ENCODE measurements around the gene KRT38.

KRT38 gene
- total RNA-seq, result 0 reads per million in 4 donors

DNA sequence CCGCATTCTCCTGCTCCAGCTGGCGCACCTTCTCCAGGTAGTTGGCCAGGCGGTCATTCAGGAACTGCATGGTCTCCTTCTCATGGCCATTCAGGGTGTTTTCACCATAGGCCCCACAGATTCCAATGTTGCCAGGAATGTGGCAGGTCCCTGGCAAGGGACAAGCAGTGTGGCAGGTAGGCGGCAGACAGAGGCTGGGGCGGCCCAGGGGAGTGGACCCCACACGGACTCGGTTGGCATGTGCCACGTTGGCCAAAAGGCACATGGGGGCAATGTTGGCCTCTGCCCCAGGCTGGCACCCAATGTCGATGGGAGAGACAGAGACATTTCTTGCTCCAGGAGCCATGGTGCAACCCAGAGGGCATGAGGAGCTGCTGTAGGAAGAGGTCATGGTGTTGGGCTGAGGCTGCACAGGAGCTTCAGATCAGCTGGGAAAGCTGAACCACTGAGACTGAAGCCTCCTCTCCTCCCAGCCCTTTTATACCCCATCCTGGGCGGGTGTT is at the start of gene KRT38:
Gene KRT38, minus strand, starts transcription at position 453 of the 503 bp plus-strand sequence. Its CDS starts 62 bp downstream, at position 391.
- no peak for DNase-seq

DNA sequence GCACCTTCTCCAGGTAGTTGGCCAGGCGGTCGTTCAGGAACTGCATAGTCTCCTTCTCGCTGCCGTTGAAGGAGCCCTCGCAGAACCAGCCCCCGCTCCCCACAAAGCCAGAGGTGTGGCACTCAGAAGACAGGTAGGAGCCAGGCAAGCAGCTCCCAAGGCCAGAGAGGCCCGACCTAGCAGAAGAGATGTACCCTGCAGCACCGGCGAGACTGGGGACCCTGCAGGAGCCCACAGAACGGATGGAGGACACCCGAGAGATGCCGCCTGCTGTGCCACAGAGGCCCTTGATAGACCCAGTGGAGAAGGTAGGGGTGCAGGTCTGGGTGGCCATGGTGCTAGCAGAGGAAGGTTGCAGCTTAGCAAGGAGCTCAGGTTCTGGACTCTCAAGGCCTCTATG is 48.7 kb upstream of the KRT38 start, which contains the start of gene KRT36:
Gene KRT36, minus strand, starts transcription at position 380 of the 400 bp plus-strand sequence. Its CDS starts 46 bp downstream, at position 334.
- DNase-seq, result no peak

DNA sequence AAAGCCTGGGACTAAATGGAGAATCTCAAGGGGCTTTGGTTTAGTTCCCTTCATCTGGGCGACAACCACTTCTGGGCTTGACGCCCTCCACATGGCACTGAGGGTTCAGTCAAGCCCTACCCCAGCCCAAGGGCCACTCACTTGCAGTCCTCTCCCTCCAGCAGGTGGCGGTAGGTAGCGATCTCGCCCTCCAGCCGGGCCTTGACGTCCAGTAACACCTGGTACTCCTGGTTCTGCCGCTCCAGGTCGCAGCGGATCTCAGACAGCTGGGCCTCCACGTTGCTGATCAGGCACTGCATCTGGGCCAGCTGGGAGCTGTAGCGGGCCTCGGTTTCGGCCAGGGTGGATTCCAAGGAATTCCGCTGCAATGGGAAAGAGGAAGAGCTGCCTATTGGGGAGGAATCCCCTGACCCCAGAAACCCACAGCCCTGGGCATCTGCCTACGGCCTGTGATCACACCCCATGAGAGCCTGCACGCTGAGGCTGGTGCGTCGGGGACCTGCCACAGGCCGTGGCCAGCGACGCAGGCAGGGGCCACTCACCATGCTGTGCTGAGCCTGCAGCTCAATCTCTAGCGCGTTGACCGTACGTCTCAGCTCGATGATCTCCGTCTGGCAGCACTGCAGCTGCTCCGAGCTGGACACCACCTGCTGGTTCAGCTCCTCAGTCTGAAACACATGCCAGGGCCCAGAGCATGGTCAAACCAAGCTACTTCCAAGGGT is 46.2 kb upstream of the KRT38 start:
- peak in 2 of 5 donors; percentile 10 to 17 for DNase-seq

DNA sequence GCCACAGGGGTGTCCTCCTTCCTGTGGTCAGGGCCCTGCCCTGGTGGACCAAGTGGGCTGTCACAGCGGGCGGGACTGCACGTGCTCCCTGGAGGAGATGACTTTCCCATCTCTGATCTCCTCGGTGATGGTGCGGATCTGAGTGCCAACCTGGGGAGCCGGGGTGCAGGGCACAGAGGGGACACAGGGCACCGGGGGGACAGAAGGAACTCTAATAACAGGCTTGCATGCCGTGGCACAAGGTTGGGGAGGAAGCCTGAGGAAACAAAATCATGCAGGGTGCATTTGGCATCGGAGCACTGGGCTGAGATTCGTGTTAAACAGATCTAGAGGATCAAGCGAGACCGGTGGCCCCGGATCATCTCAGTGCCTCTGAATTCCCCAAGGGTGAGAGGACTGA is 45.5 kb upstream of the KRT38 start:
- DNase-seq, result no peak

DNA sequence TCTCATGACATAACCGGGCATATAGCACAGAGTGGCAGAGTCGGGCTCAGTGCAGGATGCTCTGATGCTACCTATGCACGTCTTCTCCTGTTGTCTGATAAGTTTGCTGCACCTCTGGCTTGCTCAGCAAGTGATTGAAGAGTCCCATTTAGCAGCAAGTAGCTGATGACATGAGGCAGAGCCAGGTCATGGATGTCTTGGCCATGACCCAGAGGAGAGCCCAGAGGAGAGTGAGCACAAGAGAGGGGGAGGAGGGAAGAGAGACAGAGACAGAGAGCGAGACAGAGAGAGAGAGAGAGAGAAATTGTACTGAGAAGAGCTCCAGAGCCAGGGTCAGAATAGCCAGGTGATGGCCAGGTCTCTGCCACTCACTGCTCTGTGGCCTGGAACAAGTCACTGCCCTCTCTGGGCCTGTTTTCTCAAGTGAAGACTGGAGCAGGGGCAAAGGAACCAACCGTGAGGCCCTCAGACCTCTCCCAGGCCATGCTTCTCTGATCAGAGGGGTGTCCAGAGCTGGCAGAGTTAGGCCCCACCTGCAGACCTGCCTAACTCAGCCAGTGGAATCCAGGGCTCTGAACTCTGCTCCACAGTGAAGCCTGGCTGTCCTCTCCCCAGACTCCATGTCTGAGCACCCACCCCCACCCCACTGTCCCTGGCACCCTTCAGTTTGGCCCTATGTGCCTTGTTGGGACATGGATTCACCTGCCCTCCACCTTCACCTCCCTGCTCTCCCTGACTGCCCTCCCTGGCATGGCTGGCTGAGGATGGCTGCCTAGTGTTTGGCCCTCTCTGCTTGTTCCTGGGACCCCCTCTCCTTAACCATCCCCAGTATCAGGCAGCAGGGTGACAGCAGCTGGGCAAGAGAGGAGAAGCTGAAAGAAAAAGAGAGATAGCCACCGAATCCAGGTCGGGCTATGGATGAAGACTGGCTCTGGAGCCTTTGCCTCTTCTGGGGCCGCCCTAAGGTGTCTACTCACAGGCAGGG is 44.4 kb upstream of the KRT38 start:
- no peak for DNase-seq

DNA sequence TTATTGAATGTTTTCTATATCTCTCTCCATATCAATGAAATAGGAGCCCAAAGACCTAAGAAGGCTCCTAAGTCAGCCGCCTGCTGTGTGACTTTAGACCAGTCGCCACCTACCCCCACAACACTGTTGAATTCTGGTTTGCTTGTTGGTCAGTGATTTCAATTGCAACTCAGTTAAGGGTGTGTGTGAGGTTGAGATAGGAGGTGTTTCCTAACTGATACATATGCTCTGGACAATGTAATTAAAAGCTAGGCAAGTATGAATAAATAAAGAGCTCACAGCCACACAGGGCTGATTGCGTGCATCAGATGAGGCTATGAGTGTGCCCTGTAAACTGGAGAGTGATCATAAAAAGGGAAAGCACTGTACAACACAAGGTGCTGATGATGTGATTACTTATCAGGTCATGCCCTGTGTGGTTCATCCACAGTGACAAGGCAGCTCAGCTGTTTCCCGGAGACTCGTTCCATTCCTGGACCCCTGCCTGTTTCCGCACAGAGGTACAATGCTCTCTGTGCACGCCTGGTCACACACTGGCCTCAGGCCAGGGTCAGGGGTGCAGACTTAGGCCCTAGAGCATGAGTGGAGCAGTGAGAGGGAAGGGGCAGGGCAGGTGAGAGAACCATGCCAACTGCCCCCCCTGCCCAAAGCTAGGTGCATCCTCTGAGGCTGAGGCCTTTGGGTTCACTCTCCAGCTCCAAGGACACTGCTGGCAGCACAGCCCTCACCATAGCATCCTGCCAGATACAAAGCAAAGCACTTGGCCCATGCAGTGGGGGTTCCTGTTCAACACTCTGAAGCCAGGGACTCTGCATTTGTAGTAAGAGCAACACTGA is 43.4 kb upstream of the KRT38 start:
- no peak for DNase-seq

DNA sequence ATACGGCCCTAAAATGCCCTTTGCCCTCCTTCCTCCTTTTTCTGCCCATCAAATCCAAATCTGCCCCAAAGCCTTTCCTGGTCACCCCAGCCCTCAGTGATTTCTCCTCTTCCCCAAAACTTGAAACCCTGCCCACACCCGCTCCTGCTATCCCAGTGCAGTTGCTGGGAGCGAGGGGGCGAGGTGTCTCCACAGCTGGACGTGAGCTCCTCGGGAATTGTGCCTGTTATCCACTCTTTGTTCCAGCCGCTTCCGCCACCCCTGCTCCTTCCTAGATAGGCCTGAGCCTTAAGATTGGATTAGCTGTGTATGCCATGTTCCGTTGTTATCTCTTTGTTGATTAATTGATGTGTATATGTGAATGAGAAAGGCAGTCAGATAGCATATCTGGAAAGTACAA is 42.7 kb upstream of the KRT38 start:
- DNase-seq, result no peak

DNA sequence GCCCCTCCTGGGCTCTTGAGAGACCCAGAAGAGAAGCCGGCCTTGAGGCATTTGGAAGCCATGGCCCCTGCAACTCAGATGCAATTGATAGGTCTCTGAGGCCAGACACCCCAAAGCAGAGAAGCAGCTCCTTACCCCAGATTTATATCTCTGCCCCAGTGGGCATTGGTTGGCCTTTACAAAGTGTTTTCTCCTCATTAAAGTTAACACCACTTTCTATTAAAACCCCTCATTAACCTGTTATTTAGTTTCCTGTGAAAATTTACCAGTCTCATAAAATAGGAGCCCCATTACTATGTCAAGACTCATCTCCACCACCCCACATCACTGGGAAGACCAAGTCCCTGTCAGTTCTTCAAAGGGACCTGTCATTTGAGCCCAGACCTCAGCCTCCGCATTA is 40.3 kb upstream of the KRT38 start, which contains the start of gene KRT35:
Gene KRT35, minus strand, starts transcription at position 116 of the 400 bp plus-strand sequence. Its CDS starts 54 bp downstream, at position 62.
- DNase-seq, result no peak

DNA sequence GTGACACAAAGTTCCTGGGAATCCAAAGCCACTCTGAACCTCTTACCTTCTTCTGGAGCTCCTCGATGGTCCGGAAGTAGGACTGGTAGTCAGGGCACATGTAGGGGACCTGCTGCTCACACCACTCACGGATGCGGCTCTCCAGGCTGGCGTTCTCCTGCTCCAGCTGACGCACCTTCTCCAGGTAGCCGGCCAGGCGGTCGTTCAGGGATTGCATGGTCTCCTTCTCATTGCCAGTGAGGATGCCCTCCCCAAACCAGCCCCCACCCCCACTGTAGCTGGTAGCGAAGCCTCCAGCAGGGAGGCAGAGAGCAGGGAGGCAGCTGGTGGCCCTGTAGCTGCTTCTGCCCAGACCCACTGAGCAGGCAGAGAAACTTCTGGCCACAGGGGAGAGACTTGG is 39.8 kb upstream of the KRT38 start:
- no peak for DNase-seq

DNA sequence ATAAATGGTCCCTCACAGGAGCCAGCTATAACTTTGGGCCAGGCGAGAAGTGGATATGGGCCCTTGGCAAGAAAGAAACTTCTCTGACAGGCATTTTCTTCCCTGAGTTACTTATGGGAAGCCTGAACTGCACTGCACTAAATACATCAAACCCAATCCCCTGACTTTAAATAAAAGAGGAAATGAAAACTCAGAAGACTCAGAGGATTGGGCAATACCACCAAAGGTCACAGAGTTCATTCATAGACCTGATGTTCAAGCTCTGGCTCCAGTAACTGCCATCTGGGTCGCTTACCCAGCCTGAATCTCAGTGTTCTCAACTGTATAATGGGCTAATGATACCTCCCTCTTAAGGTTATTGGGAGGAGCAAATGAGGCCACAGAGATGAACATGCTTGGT is 39.4 kb upstream of the KRT38 start:
- DNase-seq, result no peak

DNA sequence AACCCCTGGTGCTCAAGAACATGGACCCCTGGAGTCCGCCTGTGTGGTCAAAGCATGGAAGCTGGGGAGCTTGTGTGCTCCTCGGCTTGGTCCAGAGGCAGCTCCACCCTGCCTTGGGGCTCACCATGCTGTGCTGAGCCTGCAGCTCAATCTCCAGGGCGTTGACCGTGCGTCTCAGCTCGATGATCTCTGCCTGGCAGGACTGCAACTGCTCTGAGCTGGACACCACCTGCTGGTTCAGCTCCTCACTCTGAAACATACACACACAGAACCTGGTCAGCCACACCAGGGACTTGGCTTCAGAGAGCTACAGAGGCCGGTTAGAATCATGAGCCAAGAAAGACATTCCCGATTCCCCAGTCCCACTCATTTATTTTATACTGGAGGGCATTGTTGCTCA is 37.5 kb upstream of the KRT38 start:
- DNase-seq, result no peak

DNA sequence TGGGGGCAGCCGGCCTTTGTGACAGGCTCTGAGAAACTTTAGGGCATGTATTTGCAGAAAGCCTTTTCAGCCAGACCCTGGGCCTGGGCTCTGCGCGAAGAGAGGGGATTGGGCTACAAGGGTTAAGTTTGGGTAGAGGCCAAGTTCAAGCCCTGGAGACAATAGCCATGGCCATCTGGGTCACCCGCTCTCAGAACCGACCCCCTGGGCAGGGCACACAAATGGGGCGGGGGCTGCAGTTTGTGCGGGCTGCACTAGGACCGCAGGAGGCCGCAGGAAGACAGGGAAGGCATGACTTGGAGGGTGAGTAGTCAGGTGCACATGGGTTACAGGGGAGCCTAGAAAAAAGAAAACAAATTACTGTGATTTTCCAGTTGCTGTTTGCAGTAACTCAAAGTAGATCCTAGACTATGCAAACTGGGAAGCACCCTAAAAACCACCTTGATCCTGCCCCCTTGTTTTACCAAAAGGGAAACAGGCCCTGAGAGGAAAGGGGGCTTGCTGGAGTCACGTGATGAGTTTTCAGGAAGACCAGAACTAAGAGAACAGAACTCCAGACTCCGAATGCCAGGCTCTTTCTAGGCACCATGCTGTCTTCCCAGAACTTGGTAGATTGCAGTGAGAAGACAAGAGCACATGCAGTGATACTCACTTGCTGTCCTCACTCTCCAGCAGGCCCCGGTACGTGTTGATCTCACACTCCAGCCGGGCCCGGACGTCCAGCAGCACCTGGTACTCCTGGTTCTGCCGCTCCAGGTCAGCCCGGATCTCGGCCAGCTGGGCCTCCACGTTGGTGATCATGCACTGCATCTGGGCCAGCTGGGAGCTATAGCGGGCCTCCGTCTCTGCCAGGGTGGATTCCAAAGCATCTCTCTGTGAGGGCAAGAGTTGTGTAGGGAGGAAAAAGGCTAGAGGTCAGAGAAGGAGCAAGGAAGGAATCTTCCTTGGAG is 36.4 kb upstream of the KRT38 start:
- DNase-seq, result no peak

DNA sequence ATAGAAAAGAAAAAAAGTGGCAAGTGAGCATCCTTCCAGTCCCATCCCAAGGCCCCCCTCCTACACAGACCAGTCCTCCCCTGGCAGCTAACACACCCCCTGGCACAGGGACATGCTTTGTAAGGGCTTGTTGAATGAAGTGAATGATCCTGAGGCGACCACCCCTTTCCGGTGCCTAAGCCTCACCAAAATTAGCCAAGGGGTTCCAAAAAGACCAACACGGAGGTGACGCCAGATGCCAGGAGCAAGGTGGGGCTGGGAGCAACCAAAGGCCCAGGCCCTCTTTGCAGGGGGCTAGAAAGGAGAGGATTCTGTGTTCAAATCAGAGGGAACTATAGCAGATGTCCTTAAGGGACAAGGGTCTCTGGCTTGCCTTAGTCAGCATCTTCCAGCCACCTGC is 34.6 kb upstream of the KRT38 start:
- DNase-seq, result no peak

DNA sequence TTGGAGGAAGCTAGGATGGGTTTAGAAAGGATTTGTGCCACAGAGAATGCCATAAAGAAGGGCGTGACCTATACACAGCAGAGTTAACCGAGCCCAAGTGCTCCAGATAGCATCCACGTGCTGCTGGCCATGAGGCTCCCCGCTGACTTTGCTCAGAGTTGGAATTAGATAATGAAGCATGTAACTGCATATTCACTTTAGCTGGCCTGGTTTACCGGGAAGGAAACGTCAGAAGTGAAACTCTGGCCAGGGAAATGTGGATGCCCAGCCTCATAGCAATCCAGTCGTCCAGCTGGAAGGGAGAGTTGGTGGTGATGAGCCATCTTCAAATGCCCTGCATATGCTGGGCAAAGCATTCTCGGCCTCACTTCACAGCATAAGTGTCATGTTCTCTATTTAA is 34.1 kb upstream of the KRT38 start:
- DNase-seq, result no peak

DNA sequence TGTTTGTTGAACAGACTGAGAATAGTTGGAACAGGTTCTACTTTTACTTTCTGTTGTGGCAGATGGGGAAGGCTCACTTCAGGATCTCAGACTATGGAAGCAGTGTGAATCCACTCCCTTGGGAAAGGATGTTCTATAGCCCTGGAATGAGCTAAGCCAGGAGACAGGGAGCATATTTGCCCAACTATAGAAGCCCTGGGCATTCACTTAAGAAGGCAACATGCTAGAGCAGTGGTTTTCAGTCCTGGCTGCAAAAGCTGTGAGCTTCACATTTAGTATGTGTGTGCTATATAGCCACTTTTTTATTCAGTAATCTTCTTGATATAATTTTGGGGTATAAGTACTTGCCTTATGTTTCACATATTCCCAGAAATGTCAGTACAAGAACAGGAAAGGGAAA is 27.6 kb upstream of the KRT38 start:
- no peak for DNase-seq

DNA sequence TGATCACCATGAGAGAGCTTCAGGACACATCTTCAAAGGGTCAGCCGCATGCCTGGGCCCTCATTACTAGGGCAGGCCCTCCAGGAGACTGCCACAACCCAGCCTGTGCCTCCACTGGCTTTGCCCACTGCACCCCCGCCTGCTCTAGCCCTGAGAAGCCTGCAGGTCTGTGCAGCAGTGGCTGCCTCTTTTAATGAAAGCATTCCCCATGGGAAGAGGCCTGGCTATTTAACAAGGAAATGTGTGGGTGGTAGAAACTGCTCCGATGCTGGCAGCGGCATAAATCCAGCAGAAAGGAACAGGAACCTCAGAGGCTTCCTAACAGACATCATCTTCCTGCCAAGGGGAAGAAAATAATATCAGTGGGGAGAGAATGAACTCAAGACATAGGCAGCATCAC is 26.8 kb upstream of the KRT38 start:
- DNase-seq, result no peak

DNA sequence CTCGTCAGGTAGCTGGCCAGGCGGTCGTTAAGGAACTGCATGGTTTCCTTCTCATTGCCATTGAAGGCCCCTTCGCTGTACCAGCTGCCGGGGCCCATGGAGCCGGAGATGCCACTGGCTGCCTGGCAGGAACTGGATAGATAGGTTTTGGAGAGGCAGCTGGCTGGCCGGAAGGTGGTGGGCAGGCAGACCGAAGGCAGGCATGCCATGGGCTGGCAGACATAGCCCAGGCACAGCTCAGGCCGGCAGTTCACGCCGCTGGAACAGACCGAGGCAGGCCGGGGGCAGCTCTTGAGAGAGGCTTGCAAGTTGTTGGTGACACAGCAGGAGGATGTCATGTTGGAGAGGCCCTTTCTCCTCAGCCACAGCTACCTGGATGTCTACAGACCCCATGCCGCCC is 26.2 kb upstream of the KRT38 start, which contains the start of gene KRT32:
Gene KRT32, minus strand, starts transcription at position 399 of the 400 bp plus-strand sequence. Its CDS starts 61 bp downstream, at position 338.
- DNase-seq, result no peak

DNA sequence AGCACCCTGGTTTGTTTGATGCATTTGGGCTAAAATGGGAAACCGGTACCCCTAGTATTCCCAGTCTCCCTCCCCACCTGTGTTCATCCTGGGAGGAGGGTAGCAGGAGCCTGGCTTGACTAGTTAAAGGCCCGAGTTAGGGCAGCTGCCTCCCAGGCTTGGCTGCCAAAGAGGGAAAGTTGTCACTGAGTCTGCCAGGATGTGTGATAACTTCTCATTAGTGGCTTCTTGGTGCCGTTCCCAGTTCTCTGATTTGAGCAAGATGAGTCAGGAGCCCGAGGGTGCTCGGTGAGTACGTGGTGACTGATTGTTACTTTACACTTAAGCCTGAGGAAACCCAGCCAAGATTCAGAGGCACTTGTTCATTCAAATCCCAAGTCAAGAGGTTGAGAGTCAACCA is 23.9 kb upstream of the KRT38 start:
- DNase-seq, result no peak

DNA sequence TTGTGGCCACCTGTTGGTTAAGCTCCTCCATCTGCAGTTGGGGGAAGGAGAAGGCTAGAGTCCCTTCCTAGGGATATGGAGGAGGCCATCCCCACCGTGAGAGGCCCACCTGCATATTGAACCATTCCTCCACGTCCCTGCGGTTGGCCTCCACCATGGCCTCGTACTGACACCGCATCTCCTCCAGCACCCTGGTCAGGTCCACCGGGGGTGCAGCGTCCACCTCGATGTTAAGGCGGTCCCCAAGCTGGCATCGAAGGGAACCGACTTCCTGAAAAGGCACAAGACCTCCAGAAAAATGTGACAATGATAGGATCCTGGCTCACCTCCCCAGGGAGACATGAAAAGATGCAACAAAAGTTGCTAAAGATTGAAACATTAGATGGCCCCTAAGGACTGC is 23.4 kb upstream of the KRT38 start:
- DNase-seq, result no peak

DNA sequence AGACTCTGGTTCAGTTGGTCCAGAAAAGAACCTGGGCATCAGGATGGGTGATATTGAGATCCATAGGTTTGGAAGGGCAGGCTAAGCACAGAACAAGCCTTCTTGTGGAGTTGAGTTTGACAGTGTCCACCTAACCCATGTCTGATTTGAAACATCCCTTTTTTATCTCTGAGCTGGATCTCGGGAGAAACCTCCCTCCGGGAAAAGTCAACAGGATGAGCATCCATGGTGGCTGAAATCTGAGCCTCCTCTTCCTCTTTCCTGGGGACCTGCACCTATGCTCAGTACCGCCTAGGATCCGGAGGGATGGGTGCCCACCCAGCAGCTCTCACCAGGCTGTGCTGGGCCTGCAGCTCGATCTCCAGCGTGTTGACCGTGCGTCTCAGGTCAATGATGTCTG is 23.0 kb upstream of the KRT38 start:
- DNase-seq, result no peak

DNA sequence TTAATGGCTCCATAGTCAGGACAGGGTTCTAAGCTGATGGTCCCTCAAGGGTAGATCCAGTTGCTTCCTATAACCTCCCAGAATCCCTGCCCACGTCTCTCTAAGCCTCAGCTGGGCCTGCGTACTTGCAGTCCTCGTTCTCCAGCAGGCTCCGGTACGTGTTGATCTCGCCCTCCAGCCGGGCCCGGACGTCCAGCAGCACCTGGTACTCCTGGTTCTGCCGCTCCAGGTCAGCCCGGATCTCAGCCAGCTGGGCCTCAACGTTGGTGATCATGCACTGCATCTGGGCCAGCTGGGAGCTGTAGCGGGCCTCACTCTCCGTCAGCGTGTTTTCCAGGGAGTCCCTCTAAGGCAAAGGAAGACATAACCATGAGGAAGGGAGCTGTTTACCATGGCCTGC is 21.9 kb upstream of the KRT38 start:
- DNase-seq, result no peak
